ENCODE results near the gene CCDC196.

DNA sequence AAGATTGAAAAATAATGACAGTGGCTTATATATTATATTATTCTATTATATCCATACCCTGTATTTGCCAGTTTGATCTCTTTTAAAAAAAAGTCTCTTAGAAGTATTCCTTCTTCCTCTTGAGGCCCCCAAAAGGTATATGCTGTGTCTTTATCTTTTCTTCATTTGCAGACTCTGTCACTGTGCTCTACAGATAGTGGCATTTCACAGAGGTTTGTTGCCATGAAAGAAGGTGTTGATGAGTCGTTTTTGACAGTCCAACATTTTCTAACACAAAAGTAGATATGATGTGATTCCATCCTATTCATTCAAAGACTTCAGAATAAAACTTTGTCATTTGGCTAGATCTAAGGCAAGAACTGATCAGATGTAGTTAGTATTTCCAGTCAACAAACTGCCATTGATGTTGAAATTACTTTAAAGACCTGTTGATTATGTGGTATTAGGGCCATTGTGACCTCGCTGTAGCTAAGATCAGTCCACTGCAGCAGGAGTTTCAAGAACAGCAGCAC, at the start of gene CCDC196:
- no peak for TF ChIP-seq POLR2A (IDR thresholded peaks at IDR 0.05)
- TF ChIP-seq, protein P1, sequence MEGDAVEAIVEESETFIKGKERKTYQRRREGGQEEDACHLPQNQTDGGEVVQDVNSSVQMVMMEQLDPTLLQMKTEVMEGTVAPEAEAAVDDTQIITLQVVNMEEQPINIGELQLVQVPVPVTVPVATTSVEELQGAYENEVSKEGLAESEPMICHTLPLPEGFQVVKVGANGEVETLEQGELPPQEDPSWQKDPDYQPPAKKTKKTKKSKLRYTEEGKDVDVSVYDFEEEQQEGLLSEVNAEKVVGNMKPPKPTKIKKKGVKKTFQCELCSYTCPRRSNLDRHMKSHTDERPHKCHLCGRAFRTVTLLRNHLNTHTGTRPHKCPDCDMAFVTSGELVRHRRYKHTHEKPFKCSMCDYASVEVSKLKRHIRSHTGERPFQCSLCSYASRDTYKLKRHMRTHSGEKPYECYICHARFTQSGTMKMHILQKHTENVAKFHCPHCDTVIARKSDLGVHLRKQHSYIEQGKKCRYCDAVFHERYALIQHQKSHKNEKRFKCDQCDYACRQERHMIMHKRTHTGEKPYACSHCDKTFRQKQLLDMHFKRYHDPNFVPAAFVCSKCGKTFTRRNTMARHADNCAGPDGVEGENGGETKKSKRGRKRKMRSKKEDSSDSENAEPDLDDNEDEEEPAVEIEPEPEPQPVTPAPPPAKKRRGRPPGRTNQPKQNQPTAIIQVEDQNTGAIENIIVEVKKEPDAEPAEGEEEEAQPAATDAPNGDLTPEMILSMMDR (IDR thresholded peaks at IDR 0.05), result no peak
- TF ChIP-seq POLR2AphosphoS5 (IDR thresholded peaks at IDR 0.05), result no peak
